ENCODE data around the gene ERN2. TPM values are rescaled to one million over a fixed set of nuclear protein-coding genes. Genes with fewer than 3 reads are reported as not detected.

ERN2 gene
- polyA plus RNA-seq, 3 donors = not detected

- peaks cover 43 to 57% of the 10 kb centered on the region in 2 donors for H3K36me3 ChIP-seq (replicated peaks in 1 of 2; ENCODE audit: control insufficient read depth in 1 of 2, insufficient read depth in 2 of 2, low read length in 2 of 2)
These were observed 20.7 kb downstream of the ERN2 start for GRCh38 chr16:23692190-23692837.

More at GRCh38 chr16:23692190-23692837, 20.7 kb downstream of the ERN2 start:
- H3K4me3 Mint-ChIP-seq = no peak overlapping the region
- H3K27ac ChIP-seq (ENCODE audit: low read depth in 1 of 2, low read length in 2 of 2) = no peak overlapping the region
- H3K27me3 Mint-ChIP-seq (ENCODE audit: low read depth in 3 of 3) = peaks cover 4 to 10% (median 6%) of the 10 kb centered on the region in 3 donors
- no peak overlapping the region for H3K9ac ChIP-seq (ENCODE audit: insufficient read depth, low read length, poor library complexity, severe bottlenecking)
- peaks cover 50 to 58% of the 10 kb centered on the region in 2 donors for H3K36me3 Mint-ChIP-seq
- H3K27ac Mint-ChIP-seq = peak overlapping the region in 4 of 7 donors; percentile 11 to 46 (median 34)
- no peak for DNase-seq
- H3K4me2 ChIP-seq (replicated peaks; ENCODE audit: extremely low read depth, low read length, poor library complexity, severe bottlenecking) = no peak overlapping the region
- no peaks in the 10 kb centered on the region for H4K20me1 ChIP-seq (ENCODE audit: insufficient read depth, low read length)
- WGBS (ENCODE audit: insufficient coverage) = 93% methylated on average over 5 of the region's 6 CpGs
- TF ChIP-seq CTCF (IDR thresholded peaks at IDR 0.05) = no peak
- no peak overlapping the region for H3K4me3 ChIP-seq (replicated peaks in 1 of 3; ENCODE audit: low read depth in 2 of 3, low read length in 3 of 3)
- intact Hi-C loops (cut with micrococcal nuclease) = no loop called here
- no peaks in the 10 kb centered on the region for H3K9me3 ChIP-seq (replicated peaks in 1 of 2; ENCODE audit: control insufficient read depth in 1 of 2, insufficient read depth in 1 of 2, low read length in 2 of 2)
- peaks cover 12% of the 10 kb centered on the region for H3K4me1 Mint-ChIP-seq
- no peaks in the 10 kb centered on the region for H3K9me3 Mint-ChIP-seq
- no peaks in the 10 kb centered on the region for H3K79me2 ChIP-seq (ENCODE audit: insufficient read depth, low read length)
- peaks cover 5 to 8% of the 10 kb centered on the region in 2 donors for H3K4me1 ChIP-seq (ENCODE audit: control insufficient read depth in 1 of 2, insufficient read depth in 2 of 2, low read length in 2 of 2)
- H2AFZ ChIP-seq (ENCODE audit: insufficient read depth, low read depth, low read length, poor library complexity, severe bottlenecking) = no peak overlapping the region
- H3K27me3 ChIP-seq (ENCODE audit: control insufficient read depth in 2 of 2, insufficient read depth in 2 of 2, low read length in 2 of 2) = no peaks in the 10 kb centered on the region
